HK-2 (cell line): ENCODE data around the gene ZPBP2.
"Not testable (repeated sequence)": the region's sequence is repeated elsewhere in the genome, so short reads cannot be mapped to it uniquely, and the experiment has no call there.

ENCODE experiments used
- DNase-seq: peaks from one replicate; pipeline ENCODE4 v3.0.0-alpha.2; 2018; ENCODE audit not compliant: unreplicated experiment

Gene ZPBP2

GRCh38 chr17:39855911-39856649 lies 11.9 kb upstream of the ZPBP2 start:
- not testable (repeated sequence) for DNase-seq

- DNase-seq: no peak
Measured at GRCh38 chr17:39861235-39861634, 6.8 kb upstream of the ZPBP2 start.

- DNase-seq: no peak
Measured at GRCh38 chr17:39863244-39863917, 4.6 kb upstream of the ZPBP2 start.

- DNase-seq: peak; percentile 85
Measured at GRCh38 chr17:39863918-39864746, 3.9 kb upstream of the ZPBP2 start, which contains the start of gene IKZF3. Gene IKZF3, minus strand, starts transcription at chr17:39864312. Its CDS starts 186 bp downstream, at chr17:39864126.

- no peak for DNase-seq
Measured at GRCh38 chr17:39866013-39866730, 1.8 kb upstream of the ZPBP2 start.

- no peak for DNase-seq
Measured at GRCh38 chr17:39867084-39867879, 720 bp upstream of the ZPBP2 start.

GRCh38 chr17:39868554-39868942 lies 546 bp downstream of the ZPBP2 start:
- no peak for DNase-seq

GRCh38 chr17:39870776-39871175 lies 2.8 kb downstream of the ZPBP2 start:
- DNase-seq: no peak

- DNase-seq: no peak
Measured at GRCh38 chr17:39871801-39872200, 3.8 kb downstream of the ZPBP2 start.

- DNase-seq: no peak
Measured at GRCh38 chr17:39872751-39873150, 4.7 kb downstream of the ZPBP2 start.

- not testable (repeated sequence) for DNase-seq
Measured at GRCh38 chr17:39886102-39886501, 18.1 kb downstream of the ZPBP2 start.

- no peak for DNase-seq
Measured at GRCh38 chr17:39887078-39887477, 19.1 kb downstream of the ZPBP2 start.

- no peak for DNase-seq
Measured at GRCh38 chr17:39889200-39889599, 21.2 kb downstream of the ZPBP2 start.

GRCh38 chr17:39894681-39895376 lies 26.8 kb downstream of the ZPBP2 start:
- DNase-seq: no peak

- DNase-seq: no peak
Measured at GRCh38 chr17:39898088-39898487, 30.1 kb downstream of the ZPBP2 start.

GRCh38 chr17:39899215-39899614 lies 31.2 kb downstream of the ZPBP2 start:
- DNase-seq: no peak

GRCh38 chr17:39902027-39902426 lies 34.0 kb downstream of the ZPBP2 start:
- not testable (repeated sequence) for DNase-seq

GRCh38 chr17:39903158-39903884 lies 35.3 kb downstream of the ZPBP2 start:
- no peak for DNase-seq

- DNase-seq: no peak
Measured at GRCh38 chr17:39904990-39905288, 36.9 kb downstream of the ZPBP2 start.
